Central memory CD8-positive, alpha-beta T cell (primary cell): ENCODE results near the gene IFNA21.
"Not testable (repeated sequence)": the region's sequence is repeated elsewhere in the genome, so short reads cannot be mapped to it uniquely, and the experiment has no call there.

Experiments
- ATAC-seq: fragments of 150-1000 bp; cut with Tn5 transposase; replicated peaks from 2 replicates; pipeline ENCODE4 v1.10.0; 2022; ENCODE audit warnings: mild to moderate bottlenecking, moderate FRiP score, moderate number of reproducible peaks; ENCODE audit not compliant: poor library complexity, severe bottlenecking; ENCODE audit errors: extremely low read depth
- DNase-seq, 2 donors: peaks; one replicate each; pipeline ENCODE4 v3.0.0; 2021; ENCODE audit warnings: low spot score in 2 of 2
- H3K27ac Mint-ChIP-seq: one replicate; pipeline ENCODE4 v1.8.0; 2022; ENCODE audit warnings: low read depth, mild to moderate bottlenecking, moderate library complexity, mixed read lengths
- H3K27me3 Mint-ChIP-seq: one replicate; pipeline ENCODE4 v1.8.0; 2022; ENCODE audit warnings: mixed read lengths
- H3K36me3 Mint-ChIP-seq: one replicate; pipeline ENCODE4 v1.8.0; 2022; ENCODE audit warnings: mild to moderate bottlenecking, moderate library complexity, mixed read lengths; ENCODE audit not compliant: insufficient read depth
- H3K4me1 Mint-ChIP-seq: one replicate; pipeline ENCODE4 v1.8.0; 2022; ENCODE audit warnings: mixed read lengths
- H3K4me3 Mint-ChIP-seq: one replicate; pipeline ENCODE4 v1.8.0; 2022; ENCODE audit warnings: mild to moderate bottlenecking, moderate library complexity, mixed read lengths
- H3K9me3 Mint-ChIP-seq: one replicate; pipeline ENCODE4 v1.8.0; 2022; ENCODE audit warnings: mixed read lengths

IFNA21 gene

GRCh38 chr9:21166560-21166959 is at the start of gene IFNA21:
Gene IFNA21, minus strand, starts transcription at chr9:21166660. Its CDS starts 48 bp downstream, at chr9:21166612.
- H3K4me1 Mint-ChIP-seq = peaks cover 22% of the 10 kb centered on the region
- H3K9me3 Mint-ChIP-seq, H3K4me3 Mint-ChIP-seq, H3K27me3 Mint-ChIP-seq, H3K36me3 Mint-ChIP-seq, H3K27ac Mint-ChIP-seq, DNase-seq, ATAC-seq: not testable (repeated sequence)

DNA sequence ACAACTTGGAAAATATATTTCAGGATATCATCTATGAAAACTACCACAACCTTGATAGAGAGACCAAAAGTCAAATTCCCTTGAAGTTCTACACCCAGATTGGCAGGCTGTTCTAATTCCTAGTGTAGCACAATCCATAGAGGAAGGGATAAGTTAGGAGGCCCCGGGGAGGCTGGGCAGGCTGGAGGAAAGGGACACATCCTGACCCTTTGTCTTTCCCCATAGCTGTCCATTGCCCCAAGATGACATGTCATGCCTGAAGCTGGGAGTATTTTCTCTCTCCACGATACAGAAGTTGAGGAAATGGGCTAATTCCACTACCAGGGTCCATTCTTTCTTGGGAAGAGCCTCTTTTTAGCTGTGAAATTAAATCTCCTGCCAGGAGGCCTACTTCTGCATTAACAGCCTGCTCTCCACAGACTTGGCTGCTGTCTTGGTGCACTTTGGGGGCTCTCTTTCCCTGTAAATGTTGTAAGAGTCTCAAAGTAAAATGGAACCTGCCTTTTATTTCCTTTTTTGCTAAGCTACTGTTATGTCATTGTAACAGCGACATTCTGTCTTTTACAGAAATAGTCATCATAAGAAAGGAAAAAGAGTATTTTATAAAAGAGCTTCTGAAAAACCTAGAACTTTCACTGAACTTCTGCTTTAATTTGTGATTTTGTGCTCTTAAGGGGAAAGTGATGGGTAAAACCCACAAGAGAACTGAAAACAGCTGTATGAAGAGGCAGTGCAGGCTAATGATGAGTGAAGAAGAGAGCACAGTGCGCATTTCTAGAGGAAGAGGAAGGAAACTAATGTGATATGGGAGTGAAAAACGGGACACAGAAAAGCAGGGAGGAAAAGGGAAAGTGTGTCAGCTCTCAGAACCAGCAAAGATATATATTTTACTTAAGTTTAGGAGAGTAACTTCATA is 47.2 kb upstream of the IFNA21 start:
- not testable (repeated sequence) for H3K36me3 Mint-ChIP-seq, DNase-seq, H3K4me1 Mint-ChIP-seq, H3K27ac Mint-ChIP-seq, H3K9me3 Mint-ChIP-seq, H3K4me3 Mint-ChIP-seq
- peaks cover 39% of the 10 kb centered on the region for H3K27me3 Mint-ChIP-seq
- ATAC-seq = peak; percentile 43

DNA sequence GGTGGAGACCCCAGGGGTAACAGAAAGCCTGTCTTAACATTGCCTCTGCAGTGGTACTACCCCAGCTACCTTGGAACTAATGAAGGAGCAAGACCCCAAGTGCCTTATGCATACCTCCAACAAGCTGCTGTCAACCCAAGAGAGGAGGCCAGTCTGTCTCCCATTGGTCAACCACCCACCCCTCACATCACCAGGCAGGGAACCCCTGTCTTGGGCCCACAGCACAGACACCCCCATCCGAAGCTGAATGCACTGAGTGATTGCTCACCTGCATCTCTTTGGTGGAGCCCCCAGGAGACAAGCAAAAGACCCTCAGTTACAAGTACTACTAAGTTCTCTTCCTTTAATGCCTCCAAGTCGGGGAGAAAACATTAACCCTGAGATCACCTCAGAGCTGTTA is 45.7 kb upstream of the IFNA21 start:
- not testable (repeated sequence) for H3K4me1 Mint-ChIP-seq, DNase-seq

DNA sequence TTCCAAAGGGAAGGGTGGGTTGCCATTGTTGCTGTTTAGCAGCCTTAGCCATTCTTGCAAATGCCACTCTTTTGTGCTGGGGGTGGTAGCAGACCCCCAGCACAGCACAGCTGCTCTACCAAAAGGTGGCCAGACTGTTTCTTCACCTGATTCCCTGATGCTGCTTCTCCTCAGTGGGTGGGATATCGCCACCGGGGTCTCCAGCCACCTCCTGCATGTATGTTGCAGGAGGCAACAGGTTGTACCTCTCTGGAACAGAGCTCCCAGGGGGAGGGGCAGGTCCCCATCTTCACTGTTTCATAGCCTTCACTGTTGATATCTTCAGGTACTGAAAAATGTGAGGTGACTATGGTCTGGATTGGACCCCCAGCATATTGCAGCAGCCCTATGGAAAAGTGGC is 44.3 kb upstream of the IFNA21 start:
- not testable (repeated sequence) for H3K27ac Mint-ChIP-seq, DNase-seq, H3K36me3 Mint-ChIP-seq, H3K9me3 Mint-ChIP-seq, H3K4me3 Mint-ChIP-seq, ATAC-seq, H3K4me1 Mint-ChIP-seq
- H3K27me3 Mint-ChIP-seq = peaks cover 33% of the 10 kb centered on the region

More for the DNA sequence above, 45.7 kb upstream of the IFNA21 start:
- H3K27ac Mint-ChIP-seq, H3K4me3 Mint-ChIP-seq, H3K9me3 Mint-ChIP-seq, ATAC-seq, H3K36me3 Mint-ChIP-seq: not testable (repeated sequence)
- peaks cover 34% of the 10 kb centered on the region for H3K27me3 Mint-ChIP-seq

DNA sequence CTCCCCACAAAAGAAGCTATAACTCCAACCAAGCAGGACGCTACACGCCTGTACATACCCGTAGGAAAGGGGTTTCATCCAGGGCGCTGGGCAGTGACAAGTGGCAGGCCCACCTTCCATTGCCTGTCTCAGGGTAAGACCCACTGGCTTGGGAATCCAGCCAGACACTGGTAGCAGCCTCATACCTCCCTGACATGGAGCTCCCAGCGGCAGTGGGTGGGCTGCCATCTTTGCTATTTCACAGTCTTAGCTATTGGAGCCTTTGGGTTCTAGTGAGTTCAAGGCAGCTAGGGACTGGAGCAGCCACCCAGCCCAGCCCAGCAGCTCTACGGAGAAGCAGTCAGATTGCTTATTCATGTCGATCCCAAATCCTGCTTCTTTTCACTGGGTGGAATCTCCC is 43.9 kb upstream of the IFNA21 start:
- Mint-ChIP-seq H3K27me3 (peaks cover 33% of the 10 kb centered on the region), H3K4me3 (no peak overlapping the region), H3K36me3 (no peaks in the 10 kb centered on the region), H3K4me1 (peaks cover 6% of the 10 kb centered on the region), H3K9me3 (no peaks in the 10 kb centered on the region), H3K27ac (no peak overlapping the region)
- DNase-seq = no peak
- no peak for ATAC-seq

GRCh38 chr9:21207043-21207442 is 40.6 kb upstream of the IFNA21 start, which contains the start of gene IFNA10:
Gene IFNA10, minus strand, starts transcription at chr9:21207143. Its CDS starts 46 bp downstream, at chr9:21207097.
- peaks cover 30% of the 10 kb centered on the region for H3K27me3 Mint-ChIP-seq
- not testable (repeated sequence) for DNase-seq, H3K9me3 Mint-ChIP-seq, H3K4me3 Mint-ChIP-seq, ATAC-seq, H3K27ac Mint-ChIP-seq, H3K4me1 Mint-ChIP-seq, H3K36me3 Mint-ChIP-seq

DNA sequence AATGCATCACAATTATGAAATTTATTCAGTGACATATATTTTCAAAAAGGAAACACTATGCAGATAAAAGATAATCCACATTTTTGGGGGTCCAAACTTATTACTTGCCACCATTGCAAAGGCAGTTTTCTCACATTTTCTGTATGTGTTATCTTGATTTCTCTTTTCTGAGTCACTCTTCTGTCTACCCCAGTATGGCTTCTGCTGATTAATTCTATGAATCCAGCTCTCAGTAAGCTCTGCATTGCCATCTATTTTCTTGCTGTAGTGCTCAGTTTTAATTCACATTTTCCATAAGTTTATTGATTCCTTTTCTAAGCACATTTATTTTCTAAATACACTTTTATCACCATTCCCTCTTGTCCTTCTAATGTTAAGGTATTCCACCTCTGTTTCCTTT is 38.7 kb upstream of the IFNA21 start:
- H3K27ac Mint-ChIP-seq = no peak overlapping the region
- no peaks in the 10 kb centered on the region for H3K9me3 Mint-ChIP-seq
- H3K4me3 Mint-ChIP-seq = no peak overlapping the region
- no peak for DNase-seq
- H3K4me1 Mint-ChIP-seq = no peaks in the 10 kb centered on the region
- H3K27me3 Mint-ChIP-seq = peaks cover 37% of the 10 kb centered on the region
- no peaks in the 10 kb centered on the region for H3K36me3 Mint-ChIP-seq
- ATAC-seq = no peak

DNA sequence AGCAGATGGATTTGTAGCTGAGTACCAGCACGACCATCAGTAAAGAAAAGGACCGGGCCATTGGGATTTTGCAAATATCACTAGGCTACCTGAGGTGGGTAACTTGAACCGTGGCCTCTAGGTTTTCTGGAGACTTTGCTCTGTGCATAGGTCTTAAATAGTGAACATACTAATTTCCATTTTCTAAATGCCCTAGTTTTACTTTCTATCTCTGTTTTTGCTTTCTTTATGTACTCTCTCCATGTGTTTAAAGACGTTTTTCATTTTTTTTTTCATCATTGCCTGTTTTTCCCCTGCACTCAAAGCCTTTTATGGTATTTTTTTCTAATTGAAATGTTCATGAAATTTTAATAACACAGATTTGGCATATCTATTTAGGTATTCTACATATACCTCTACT is 35.6 kb upstream of the IFNA21 start, which contains the start of gene IFNA7:
TSS of gene IFNA7 (minus strand) at position 101 of the 400 bp plus-strand sequence. CDS start at position 61, 40 bp downstream.
- not testable (repeated sequence) for H3K4me3 Mint-ChIP-seq, H3K27ac Mint-ChIP-seq, ATAC-seq, H3K36me3 Mint-ChIP-seq, DNase-seq, H3K4me1 Mint-ChIP-seq, H3K9me3 Mint-ChIP-seq
- H3K27me3 Mint-ChIP-seq = peaks cover 43% of the 10 kb centered on the region

DNA sequence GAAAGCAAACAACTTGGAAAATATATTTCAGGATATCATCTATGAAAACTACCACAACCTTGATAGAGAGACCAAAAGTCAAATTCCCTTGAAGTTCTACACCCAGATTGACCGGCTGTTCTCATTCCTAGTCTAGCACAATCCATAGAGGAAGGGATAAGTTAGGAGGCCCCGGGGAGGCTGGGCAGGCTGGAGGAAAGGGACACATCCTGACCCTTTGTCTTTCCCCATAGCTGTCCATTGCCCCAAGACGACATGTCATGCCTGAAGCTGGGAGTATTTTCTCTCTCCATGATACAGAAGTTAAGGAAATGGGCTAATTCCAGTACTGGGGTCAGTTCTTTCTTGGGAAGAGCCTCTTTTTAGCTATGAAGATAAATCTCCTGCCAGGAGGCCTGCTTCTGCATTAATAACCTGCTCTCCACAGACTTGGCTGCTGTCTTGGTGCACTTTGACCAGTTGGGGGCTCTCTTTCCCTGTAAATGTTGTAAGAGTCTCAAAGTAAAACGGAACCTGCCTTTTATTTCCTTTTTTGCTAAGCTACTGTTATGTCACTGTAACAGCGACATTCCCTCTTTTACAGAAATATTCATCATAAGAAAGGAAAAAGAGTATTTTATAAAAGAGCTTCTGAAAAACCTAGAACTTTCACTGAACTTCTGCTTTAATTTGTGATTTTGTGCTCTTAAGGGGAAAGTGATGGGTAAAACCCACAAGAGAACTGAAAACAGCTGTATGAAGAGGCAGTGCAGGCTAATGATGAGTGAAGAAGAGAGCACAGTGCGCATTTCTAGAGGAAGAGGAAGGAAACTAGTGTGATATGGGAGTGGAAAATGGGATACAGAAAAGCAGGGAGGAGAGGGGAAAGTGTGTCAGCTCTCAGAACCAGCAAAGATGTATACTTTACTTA is 28.7 kb upstream of the IFNA21 start:
- peaks cover 15% of the 10 kb centered on the region for H3K27me3 Mint-ChIP-seq
- peak; percentile 83 for ATAC-seq
- DNase-seq, H3K4me3 Mint-ChIP-seq, H3K36me3 Mint-ChIP-seq, H3K27ac Mint-ChIP-seq, H3K9me3 Mint-ChIP-seq, H3K4me1 Mint-ChIP-seq: not testable (repeated sequence)

DNA sequence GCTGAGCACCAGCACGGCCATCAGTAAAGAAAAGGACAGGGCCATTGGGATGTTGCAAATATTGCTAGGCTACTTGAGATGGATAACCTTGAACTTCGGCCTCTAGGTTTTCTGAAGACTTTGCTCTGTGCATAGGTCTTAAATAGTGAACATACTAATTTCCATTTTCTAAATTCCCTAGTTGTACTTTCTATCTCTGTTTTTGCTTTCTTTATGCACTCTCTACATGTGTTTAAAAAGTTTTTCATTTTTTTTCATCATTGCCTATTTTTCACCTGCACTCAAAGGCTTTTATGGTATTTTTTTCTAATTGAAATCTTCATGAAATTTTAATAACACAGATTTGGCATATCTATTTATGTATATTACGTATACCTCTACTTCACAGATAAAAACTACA is 21.0 kb upstream of the IFNA21 start, which contains the start of gene IFNA4:
TSS of gene IFNA4 (minus strand) at position 101 of the 400 bp plus-strand sequence. CDS start at position 45, 56 bp downstream.
- ATAC-seq, H3K4me3 Mint-ChIP-seq, DNase-seq, H3K27ac Mint-ChIP-seq, H3K9me3 Mint-ChIP-seq, H3K36me3 Mint-ChIP-seq, H3K27me3 Mint-ChIP-seq: not testable (repeated sequence)
- peaks cover 13% of the 10 kb centered on the region for H3K4me1 Mint-ChIP-seq

DNA sequence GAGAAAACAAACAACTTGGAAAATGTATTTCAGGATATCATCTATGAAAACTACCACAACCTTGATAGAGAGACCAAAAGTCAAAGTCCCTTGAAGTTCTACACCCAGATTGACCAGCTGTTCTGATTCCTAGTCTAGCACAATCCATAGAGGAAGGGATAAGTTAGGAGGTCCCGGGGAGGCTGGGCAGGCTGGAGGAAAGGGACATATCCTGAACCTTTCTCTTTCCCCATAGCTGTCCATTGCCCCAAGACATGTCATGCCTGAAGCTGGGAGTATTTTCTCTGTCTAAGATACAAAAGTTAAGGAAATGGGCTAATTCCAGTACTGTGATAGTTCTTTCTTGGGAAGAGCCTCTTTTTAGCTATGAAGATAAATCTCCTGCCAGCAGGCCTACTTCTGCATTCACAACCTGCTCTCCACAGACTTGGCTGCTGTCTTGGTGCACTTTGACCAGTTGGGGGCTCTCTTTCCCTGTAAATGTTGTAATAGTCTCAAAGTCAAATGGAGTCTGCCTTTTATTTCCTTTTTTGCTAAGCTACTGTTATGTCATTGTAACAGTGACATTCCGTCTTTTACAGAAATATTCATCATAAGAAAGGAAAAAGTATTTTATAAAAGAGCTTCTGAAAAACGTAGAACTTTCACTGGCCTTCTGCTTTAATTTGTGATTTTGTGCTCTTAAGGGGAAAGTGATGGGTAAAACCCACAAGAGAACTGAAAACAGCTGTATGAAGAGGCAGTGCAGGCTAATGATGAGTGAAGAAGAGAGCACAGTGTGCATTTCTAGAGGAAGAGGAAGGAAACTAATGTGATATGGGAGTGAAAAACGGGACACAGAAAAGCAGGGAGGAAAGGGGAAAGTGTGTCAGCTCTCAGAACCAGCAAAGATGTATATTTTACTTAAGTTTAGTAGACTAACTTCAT is 16.6 kb upstream of the IFNA21 start:
- H3K36me3 Mint-ChIP-seq, DNase-seq, H3K4me3 Mint-ChIP-seq, H3K9me3 Mint-ChIP-seq, H3K27me3 Mint-ChIP-seq: not testable (repeated sequence)
- Mint-ChIP-seq H3K4me1 (peaks cover 13% of the 10 kb centered on the region), H3K27ac (peak overlapping the region; percentile 61)
- peak; percentile 78 for ATAC-seq
